GM08714 (cell line): Measurements from ENCODE around the gene PLCB1.
"Not testable (repeated sequence)": the region's sequence is repeated elsewhere in the genome, so short reads cannot be mapped to it uniquely, and the experiment has no call there.

Experiments
- H3K4me3 ChIP-seq: fragments of 200-500 bp; sonication (Bioruptor generic); 2 replicates; pipeline ENCODE4 v1.5.1; 2014; ENCODE audit warnings: mild to moderate bottlenecking, low read length, inconsistent platforms
- ZNF274 ChIP-seq: IDR thresholded peaks from 2 replicates; pipeline ENCODE4 v1.6.1; 2012; ENCODE audit warnings: mild to moderate bottlenecking, low read depth, low read length

PLCB1 gene

GRCh38 chr20:8803941-8804340 lies 671.9 kb downstream of the PLCB1 start:
- H3K4me3 ChIP-seq = no peak overlapping the region
- TF ChIP-seq ZNF274 = no peak

- no peak for TF ChIP-seq ZNF274
- no peak overlapping the region for H3K4me3 ChIP-seq
These were observed 673.8 kb downstream of the PLCB1 start for GRCh38 chr20:8805737-8806442.

- no peak overlapping the region for H3K4me3 ChIP-seq
- no peak for TF ChIP-seq ZNF274
These were observed 675.6 kb downstream of the PLCB1 start for GRCh38 chr20:8807480-8808201.

- TF ChIP-seq ZNF274 = no peak
- H3K4me3 ChIP-seq = no peak overlapping the region
These were observed 676.1 kb downstream of the PLCB1 start for GRCh38 chr20:8808202-8808535.

- TF ChIP-seq ZNF274 = no peak
- no peak overlapping the region for H3K4me3 ChIP-seq
These were observed 677.3 kb downstream of the PLCB1 start for GRCh38 chr20:8809107-8809953.

- no peak overlapping the region for H3K4me3 ChIP-seq
- TF ChIP-seq ZNF274 = no peak
These were observed 679.9 kb downstream of the PLCB1 start for GRCh38 chr20:8811801-8812594.

- TF ChIP-seq ZNF274 = no peak
- no peak overlapping the region for H3K4me3 ChIP-seq
These were observed 680.8 kb downstream of the PLCB1 start for GRCh38 chr20:8812817-8813216.

GRCh38 chr20:8815208-8815607 lies 683.1 kb downstream of the PLCB1 start:
- no peak overlapping the region for H3K4me3 ChIP-seq
- no peak for TF ChIP-seq ZNF274

GRCh38 chr20:8829256-8829655 lies 697.2 kb downstream of the PLCB1 start:
- no peak for TF ChIP-seq ZNF274
- no peak overlapping the region for H3K4me3 ChIP-seq

GRCh38 chr20:8834294-8834693 lies 702.2 kb downstream of the PLCB1 start:
- not testable (repeated sequence) for H3K4me3 ChIP-seq

GRCh38 chr20:8834851-8835250 lies 702.8 kb downstream of the PLCB1 start:
- TF ChIP-seq ZNF274 = no peak
- no peak overlapping the region for H3K4me3 ChIP-seq

GRCh38 chr20:8837396-8837795 lies 705.3 kb downstream of the PLCB1 start:
- H3K4me3 ChIP-seq = no peak overlapping the region
- TF ChIP-seq ZNF274 = no peak

GRCh38 chr20:8842525-8842924 lies 710.5 kb downstream of the PLCB1 start:
- TF ChIP-seq ZNF274 = no peak
- no peak overlapping the region for H3K4me3 ChIP-seq

- no peak overlapping the region for H3K4me3 ChIP-seq
- no peak for TF ChIP-seq ZNF274
These were observed 712.1 kb downstream of the PLCB1 start for GRCh38 chr20:8844179-8844578.

GRCh38 chr20:8849990-8850389 lies 717.9 kb downstream of the PLCB1 start:
- H3K4me3 ChIP-seq = no peak overlapping the region
- TF ChIP-seq ZNF274 = no peak
